Large intestine (tissue), 3 donors: ENCODE data around the gene EFHD2. TPM values are rescaled to one million over a fixed set of nuclear protein-coding genes. Genes with fewer than 3 reads are reported as not detected.
A peak's percentile ranks its signal among the peaks of the same experiment; 100 is the strongest.
"Not testable (repeated sequence)": the region's sequence is repeated elsewhere in the genome, so short reads cannot be mapped to it uniquely, and the experiment has no call there.

Experiments
- DNase-seq, 2 donors: peaks; one replicate each; pipeline versions ENCODE4 v3.0.0 to v3.0.0-alpha.2; 2013
- H3K27ac ChIP-seq: one replicate; pipeline ENCODE4 v1.5.1; 2013; ENCODE audit warnings: low read length
- H3K27me3 ChIP-seq: 2 replicates; pipeline ENCODE4 v1.6.1; 2013; ENCODE audit warnings: low read length; ENCODE audit not compliant: control insufficient read depth, insufficient read depth
- H3K36me3 ChIP-seq: 2 replicates; pipeline ENCODE4 v1.6.1; 2013; ENCODE audit warnings: low read length; ENCODE audit not compliant: control insufficient read depth, insufficient read depth
- H3K4me1 ChIP-seq: one replicate; pipeline ENCODE4 v1.6.1; 2013; ENCODE audit warnings: low read length; ENCODE audit not compliant: control insufficient read depth, insufficient read depth
- H3K4me3 ChIP-seq: one replicate; pipeline ENCODE4 v1.5.1; 2013; ENCODE audit warnings: low read length
- H3K9me3 ChIP-seq: one replicate; pipeline ENCODE4 v1.6.1; 2013; ENCODE audit warnings: mild to moderate bottlenecking, low read depth, low read length, moderate library complexity; ENCODE audit not compliant: control insufficient read depth
- WGBS: methylation state at CpG from one replicate; pipeline ENCODE4 v1.1.5; 2013; ENCODE audit warnings: low lambda C conversion rate; ENCODE audit not compliant: insufficient coverage; 5-methylcytosine and 5-hydroxymethylcytosine counted together
- polyA plus RNA-seq: library from polyadenylated mRNA; unstranded; fragments of 120-200 nt; gene quantifications from one replicate; pipeline ENCODE4 v1.2.1, GENCODE V29; 2013

Gene EFHD2
- polyA plus RNA-seq, 1 donor: 57.2 TPM

- Histone ChIP-seq H3K27ac (no peak overlapping the region), H3K4me3 (no peak overlapping the region), H3K4me1 (peaks cover 7% of the 10 kb centered on the region), H3K9me3 (no peaks in the 10 kb centered on the region), H3K27me3 (no peaks in the 10 kb centered on the region), H3K36me3 (no peaks in the 10 kb centered on the region)
- WGBS: 100% methylated on average over 1 of the region's 10 CpGs
- no peak for DNase-seq
These were observed 43.3 kb downstream of the EFHD2 start for GRCh38 chr1:15452866-15453571.

- Histone ChIP-seq H3K9me3 (no peaks in the 10 kb centered on the region), H3K27me3 (no peaks in the 10 kb centered on the region), H3K4me1 (peaks cover 7% of the 10 kb centered on the region), H3K4me3 (no peak overlapping the region), H3K27ac (no peak overlapping the region), H3K36me3 (no peaks in the 10 kb centered on the region)
- WGBS: no CpG with 5 or more reads among the region's 11 CpGs
- no peak for DNase-seq
These were observed 44.0 kb downstream of the EFHD2 start for GRCh38 chr1:15453734-15454133.

GRCh38 chr1:15454256-15454655 is 44.6 kb downstream of the EFHD2 start:
- H3K27ac ChIP-seq: no peak overlapping the region
- H3K4me3 ChIP-seq: no peak overlapping the region
- no peaks in the 10 kb centered on the region for H3K27me3 ChIP-seq
- no peaks in the 10 kb centered on the region for H3K9me3 ChIP-seq
- H3K36me3 ChIP-seq: no peaks in the 10 kb centered on the region
- peaks cover 7% of the 10 kb centered on the region for H3K4me1 ChIP-seq
- no CpG with 5 or more reads among the region's 3 CpGs for WGBS
- DNase-seq: no peak

GRCh38 chr1:15455522-15455921 is 45.8 kb downstream of the EFHD2 start:
- H3K36me3 ChIP-seq: no peaks in the 10 kb centered on the region
- DNase-seq: no peak
- H3K27ac ChIP-seq: no peak overlapping the region
- H3K4me3 ChIP-seq: no peak overlapping the region
- H3K9me3 ChIP-seq: no peaks in the 10 kb centered on the region
- 90% methylated on average over 2 of the region's 6 CpGs for WGBS
- no peaks in the 10 kb centered on the region for H3K27me3 ChIP-seq
- peaks cover 7% of the 10 kb centered on the region for H3K4me1 ChIP-seq

- no peak within 1 kb of the TSS for H3K27ac ChIP-seq
These were observed 46.7 kb downstream of the EFHD2 start, which contains the start of gene CELA2A for GRCh38 chr1:15456313-15456954. CELA2A (plus strand) TSS chr1:15456732; CDS start chr1:15456754, 22 bp downstream.

GRCh38 chr1:15457585-15457984 is 47.9 kb downstream of the EFHD2 start:
- H3K36me3 ChIP-seq: no peaks in the 10 kb centered on the region
- H3K9me3 ChIP-seq: no peaks in the 10 kb centered on the region
- H3K4me3 ChIP-seq: no peak overlapping the region
- no peaks in the 10 kb centered on the region for H3K27me3 ChIP-seq
- H3K4me1 ChIP-seq: peaks cover 7% of the 10 kb centered on the region
- WGBS: 0% methylated on average over 1 of the region's 2 CpGs
- no peak overlapping the region for H3K27ac ChIP-seq
- peak in 1 of 2 donors; percentile 45 for DNase-seq

More at GRCh38 chr1:15456313-15456954, 46.7 kb downstream of the EFHD2 start, which contains the start of gene CELA2A:
- no peaks in the 10 kb centered on the region for H3K9me3 ChIP-seq
- no peaks in the 10 kb centered on the region for H3K27me3 ChIP-seq
- H3K4me3 ChIP-seq: no peak within 1 kb of the TSS
- DNase-seq: no peak
- peaks cover 7% of the 10 kb centered on the region for H3K4me1 ChIP-seq
- no peaks in the 10 kb centered on the region for H3K36me3 ChIP-seq
- 100% methylated on average over 1 of the region's 8 CpGs for WGBS

GRCh38 chr1:15458388-15458787 is 48.7 kb downstream of the EFHD2 start:
- H3K36me3 ChIP-seq, H3K27me3 ChIP-seq, H3K4me3 ChIP-seq, H3K27ac ChIP-seq, H3K9me3 ChIP-seq: not testable (repeated sequence)
- peaks cover 11% of the 10 kb centered on the region for H3K4me1 ChIP-seq
- no CpG with 5 or more reads among the region's 4 CpGs for WGBS
- peak in 1 of 2 donors; percentile 63 for DNase-seq

- H3K27me3 ChIP-seq: no peaks in the 10 kb centered on the region
- no peaks in the 10 kb centered on the region for H3K36me3 ChIP-seq
- H3K27ac ChIP-seq: no peak overlapping the region
- no peaks in the 10 kb centered on the region for H3K9me3 ChIP-seq
- no peak overlapping the region for H3K4me3 ChIP-seq
- peaks cover 14% of the 10 kb centered on the region for H3K4me1 ChIP-seq
- WGBS: 85% methylated on average over 6 of the region's 10 CpGs
- no peak for DNase-seq
These were observed 50.4 kb downstream of the EFHD2 start for GRCh38 chr1:15459771-15460707.

- WGBS: no CpG with 5 or more reads among the region's 9 CpGs
These were observed 51.0 kb downstream of the EFHD2 start for GRCh38 chr1:15460708-15461095.

More at GRCh38 chr1:15460708-15461095, 51.0 kb downstream of the EFHD2 start:
- DNase-seq: no peak
- no peaks in the 10 kb centered on the region for H3K36me3 ChIP-seq
- H3K4me1 ChIP-seq: peaks cover 14% of the 10 kb centered on the region
- no peaks in the 10 kb centered on the region for H3K27me3 ChIP-seq
- no peak overlapping the region for H3K4me3 ChIP-seq
- no peak overlapping the region for H3K27ac ChIP-seq
- H3K9me3 ChIP-seq: no peaks in the 10 kb centered on the region
